GM12878 (cell line): ENCODE data around the gene PRSS37. TPM values are rescaled to one million over a fixed set of nuclear protein-coding genes. Genes with fewer than 3 reads are reported as not detected.

ENCODE experiments used
- BCL11A ChIP-seq: IDR thresholded peaks from 2 replicates; pipeline ENCODE4 v1.6.1; 2011; ENCODE audit warnings: low read depth, low read length
- CBFB ChIP-seq: IDR thresholded peaks from 2 replicates; pipeline ENCODE4 v1.6.1; 2016; ENCODE audit warnings: antibody characterized with exemption, low read depth
- CREM ChIP-seq: IDR thresholded peaks from 2 replicates; pipeline ENCODE4 v1.6.1; 2014; ENCODE audit warnings: antibody characterized with exemption, low read depth
- ELK1 ChIP-seq: IDR thresholded peaks from 2 replicates; pipeline ENCODE4 v1.6.1; 2012; ENCODE audit warnings: low read depth, low read length, improper control_type of control experiment
- FOXM1 ChIP-seq: IDR thresholded peaks from 2 replicates; pipeline ENCODE4 v1.6.1; 2012; ENCODE audit warnings: low read depth, mild to moderate bottlenecking, inconsistent platforms, low read length, moderate library complexity
- HCFC1 ChIP-seq: fragments of 150-350 bp; IDR thresholded peaks from 2 replicates; pipeline ENCODE4 v1.6.1; 2014; ENCODE audit warnings: low read length
- HDGF ChIP-seq: fragments of 450-650 bp; IDR thresholded peaks from 2 replicates; pipeline ENCODE4 v1.6.1; 2016; ENCODE audit warnings: antibody characterized with exemption
- JUNB ChIP-seq: IDR thresholded peaks from 2 replicates; pipeline ENCODE4 v1.6.1; 2016; ENCODE audit warnings: antibody characterized with exemption, mild to moderate bottlenecking
- LARP7 ChIP-seq: fragments of 450-650 bp; IDR thresholded peaks from 2 replicates; pipeline ENCODE4 v1.6.1; 2017; ENCODE audit warnings: mild to moderate bottlenecking
- NFIC ChIP-seq: IDR thresholded peaks from 2 replicates; pipeline ENCODE4 v1.6.1; 2012; ENCODE audit warnings: low read depth, mild to moderate bottlenecking, inconsistent platforms, low read length, moderate library complexity
- NFYB ChIP-seq: IDR thresholded peaks from 2 replicates; pipeline ENCODE4 v1.6.1; 2011; ENCODE audit warnings: low read depth, mild to moderate bottlenecking, low read length, improper control_type of control experiment, moderate library complexity; ENCODE audit not compliant: insufficient read depth
- PML ChIP-seq: IDR thresholded peaks from 2 replicates; pipeline ENCODE4 v1.6.1; 2012; ENCODE audit warnings: low read length, inconsistent platforms
- POLR2A ChIP-seq: IDR thresholded peaks from 2 replicates; pipeline ENCODE4 v1.6.1; 2011; ENCODE audit warnings: low read depth, mild to moderate bottlenecking, low read length
- POLR2AphosphoS5 ChIP-seq: IDR thresholded peaks from 2 replicates; pipeline ENCODE4 v1.6.1; 2011; ENCODE audit warnings: mild to moderate bottlenecking, low read length, inconsistent platforms
- RAD21 ChIP-seq: IDR thresholded peaks from 2 replicates; pipeline ENCODE4 v1.6.1; 2011; ENCODE audit warnings: mild to moderate bottlenecking, low read depth, low read length, moderate library complexity; ENCODE audit not compliant: insufficient read depth
- RAD51 ChIP-seq: fragments of 450-650 bp; IDR thresholded peaks from 2 replicates; pipeline ENCODE4 v1.6.1; 2016; ENCODE audit warnings: moderate library complexity, mild to moderate bottlenecking, inconsistent platforms
- SREBF2 ChIP-seq: IDR thresholded peaks from 2 replicates; pipeline ENCODE4 v1.6.1; 2012; ENCODE audit warnings: mild to moderate bottlenecking, low read length
- SUPT20H ChIP-seq: IDR thresholded peaks from 2 replicates; pipeline ENCODE4 v1.6.1; 2011; ENCODE audit warnings: low read depth, mild to moderate bottlenecking, low read length, moderate library complexity, borderline replicate concordance; ENCODE audit not compliant: control insufficient read depth
- USF2 ChIP-seq: IDR thresholded peaks from 2 replicates; pipeline ENCODE4 v1.6.1; 2011; ENCODE audit warnings: low read depth, low read length, improper control_type of control experiment, borderline replicate concordance
- ZNF592 ChIP-seq: fragments of 450-650 bp; IDR thresholded peaks from 2 replicates; pipeline ENCODE4 v1.6.1; 2017; ENCODE audit warnings: mild to moderate bottlenecking, moderate library complexity
- polyA plus RNA-seq, 11 experiments: library from polyadenylated mRNA; depleted of rRNA in 4 of 11; unstranded in 6 of 11; stranded (reverse) in 5 of 11; fragments of >200 nt; fragmentation: Nextera tagmentation in 4 of 11; fragmentation: Illumina TruSeq in 1 of 11; extraction: Ambion mirVana in 4 of 11; extraction: Trizol in 1 of 11; gene quantifications; 1 replicate in 1 of 11; 2 replicates in 10 of 11; pipeline versions ENCODE4 v1.2.1 to v1.2.3, GENCODE V29; 2011 to 2016; ENCODE audit warnings: inconsistent platforms in 2 of 11, missing spikeins in 2 of 11, low read depth in 1 of 11
- total RNA-seq, 4 experiments: library from RNA; depleted of rRNA in 3 of 4; stranded (reverse); fragments of >200 nt in 3 of 4; fragmentation: Illumina TruSeq in 1 of 4; extraction: Trizol in 1 of 4; gene quantifications; 2 replicates each; pipeline versions ENCODE4 v1.2.1 to v1.2.3, GENCODE V29; 2013 to 2021
- TF ChIP-seq, protein P1 (sequence below): IDR thresholded peaks from 2 replicates; pipeline ENCODE4 v1.6.1; 2012; ENCODE audit warnings: low read depth, low read length, improper control_type of control experiment
- TF ChIP-seq, protein P2 (sequence below): fragments of 450-650 bp; IDR thresholded peaks from 2 replicates; pipeline ENCODE4 v1.6.1; 2016; ENCODE audit warnings: mild to moderate bottlenecking, moderate library complexity, borderline replicate concordance

PRSS37 gene
- total and polyA plus RNA-seq, 10 of the 15 experiments (the other 5 are each of a cell fraction or from before 2014, with no cell fraction given) = not detected

DNA sequence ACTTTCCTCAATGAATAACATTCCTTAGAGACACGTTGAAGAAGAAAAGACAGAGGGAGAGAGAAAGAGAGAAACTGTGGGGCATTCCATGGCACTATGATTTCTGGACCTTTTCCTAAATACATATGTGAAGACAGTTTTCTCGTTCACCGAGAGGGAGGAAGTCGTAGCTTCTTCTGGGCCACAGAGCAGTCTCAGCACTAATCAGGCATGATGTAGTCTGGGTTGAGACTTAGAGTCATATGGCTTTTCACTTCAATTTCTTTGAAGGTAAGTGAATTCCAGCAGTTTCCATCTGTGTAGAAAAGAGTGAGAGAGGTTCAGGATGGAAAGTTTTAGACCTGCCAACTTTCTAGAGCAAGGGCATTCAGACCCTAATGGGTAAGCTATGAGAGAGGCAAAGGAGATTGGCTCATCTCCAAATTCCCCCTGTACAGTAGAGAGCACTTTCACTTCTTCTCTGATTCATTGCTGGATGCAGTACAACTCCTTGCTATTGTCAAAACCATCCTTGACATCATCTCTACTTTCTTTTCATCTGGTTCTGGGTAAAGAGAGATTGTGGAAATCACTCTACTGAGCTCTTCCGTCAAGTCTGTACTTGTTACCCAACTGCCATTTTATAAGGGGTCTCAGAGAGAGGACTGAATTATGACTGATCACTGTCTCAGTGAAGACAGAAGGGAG lies 43.4 kb upstream of the PRSS37 start (continued):
- TF ChIP-seq ZNF592 (no peak), HDGF (no peak), BCL11A (peak; percentile 46; the same call in 1 of the 2 replicates), HCFC1 (no peak), LARP7 (no peak), FOXM1 (peak; percentile 84; the same call in 1 of the 2 replicates), RAD21 (no peak), USF2 (no peak), PML (peak; percentile 37; the same call in 1 of the 2 replicates), POLR2AphosphoS5 (no peak), NFYB (no peak), RAD51 (no peak), NFIC (peak; percentile 94; the same call in 1 of the 2 replicates), SUPT20H (no peak), POLR2A (no peak), ELK1 (no peak), CBFB (0 out of 2 replicates have a peak, but pooled peaks have one; percentile 48), JUNB (peak; percentile 97), CREM (peak; percentile 90), SREBF2 (no peak)
- TF ChIP-seq, protein P1, sequence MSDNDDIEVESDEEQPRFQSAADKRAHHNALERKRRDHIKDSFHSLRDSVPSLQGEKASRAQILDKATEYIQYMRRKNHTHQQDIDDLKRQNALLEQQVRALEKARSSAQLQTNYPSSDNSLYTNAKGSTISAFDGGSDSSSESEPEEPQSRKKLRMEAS = no peak
- TF ChIP-seq, protein P2, sequence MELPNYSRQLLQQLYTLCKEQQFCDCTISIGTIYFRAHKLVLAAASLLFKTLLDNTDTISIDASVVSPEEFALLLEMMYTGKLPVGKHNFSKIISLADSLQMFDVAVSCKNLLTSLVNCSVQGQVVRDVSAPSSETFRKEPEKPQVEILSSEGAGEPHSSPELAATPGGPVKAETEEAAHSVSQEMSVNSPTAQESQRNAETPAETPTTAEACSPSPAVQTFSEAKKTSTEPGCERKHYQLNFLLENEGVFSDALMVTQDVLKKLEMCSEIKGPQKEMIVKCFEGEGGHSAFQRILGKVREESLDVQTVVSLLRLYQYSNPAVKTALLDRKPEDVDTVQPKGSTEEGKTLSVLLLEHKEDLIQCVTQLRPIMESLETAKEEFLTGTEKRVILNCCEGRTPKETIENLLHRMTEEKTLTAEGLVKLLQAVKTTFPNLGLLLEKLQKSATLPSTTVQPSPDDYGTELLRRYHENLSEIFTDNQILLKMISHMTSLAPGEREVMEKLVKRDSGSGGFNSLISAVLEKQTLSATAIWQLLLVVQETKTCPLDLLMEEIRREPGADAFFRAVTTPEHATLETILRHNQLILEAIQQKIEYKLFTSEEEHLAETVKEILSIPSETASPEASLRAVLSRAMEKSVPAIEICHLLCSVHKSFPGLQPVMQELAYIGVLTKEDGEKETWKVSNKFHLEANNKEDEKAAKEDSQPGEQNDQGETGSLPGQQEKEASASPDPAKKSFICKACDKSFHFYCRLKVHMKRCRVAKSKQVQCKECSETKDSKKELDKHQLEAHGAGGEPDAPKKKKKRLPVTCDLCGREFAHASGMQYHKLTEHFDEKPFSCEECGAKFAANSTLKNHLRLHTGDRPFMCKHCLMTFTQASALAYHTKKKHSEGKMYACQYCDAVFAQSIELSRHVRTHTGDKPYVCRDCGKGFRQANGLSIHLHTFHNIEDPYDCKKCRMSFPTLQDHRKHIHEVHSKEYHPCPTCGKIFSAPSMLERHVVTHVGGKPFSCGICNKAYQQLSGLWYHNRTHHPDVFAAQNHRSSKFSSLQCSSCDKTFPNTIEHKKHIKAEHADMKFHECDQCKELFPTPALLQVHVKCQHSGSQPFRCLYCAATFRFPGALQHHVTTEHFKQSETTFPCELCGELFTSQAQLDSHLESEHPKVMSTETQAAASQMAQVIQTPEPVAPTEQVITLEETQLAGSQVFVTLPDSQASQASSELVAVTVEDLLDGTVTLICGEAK = no peak
